HG02763 (cell line): ENCODE data around the gene ASB5.
A peak's percentile ranks its signal among the peaks of the same experiment; 100 is the strongest.
"Not testable (repeated sequence)": the region's sequence is repeated elsewhere in the genome, so short reads cannot be mapped to it uniquely, and the experiment has no call there.

Experiments used
- ATAC-seq: cut with Tn5 transposase; IDR thresholded peaks from one replicate; pipeline ENCODE4 v1.9.1; 2021; ENCODE audit warnings: mild to moderate bottlenecking, moderate library complexity; ENCODE audit not compliant: unreplicated experiment

Gene ASB5

GRCh38 chr4:176268963-176269362, at the start of gene ASB5:
TSS of gene ASB5 (minus strand) at chr4:176269222. CDS start at chr4:176269108, 114 bp downstream.
- no peak for ATAC-seq

DNA sequence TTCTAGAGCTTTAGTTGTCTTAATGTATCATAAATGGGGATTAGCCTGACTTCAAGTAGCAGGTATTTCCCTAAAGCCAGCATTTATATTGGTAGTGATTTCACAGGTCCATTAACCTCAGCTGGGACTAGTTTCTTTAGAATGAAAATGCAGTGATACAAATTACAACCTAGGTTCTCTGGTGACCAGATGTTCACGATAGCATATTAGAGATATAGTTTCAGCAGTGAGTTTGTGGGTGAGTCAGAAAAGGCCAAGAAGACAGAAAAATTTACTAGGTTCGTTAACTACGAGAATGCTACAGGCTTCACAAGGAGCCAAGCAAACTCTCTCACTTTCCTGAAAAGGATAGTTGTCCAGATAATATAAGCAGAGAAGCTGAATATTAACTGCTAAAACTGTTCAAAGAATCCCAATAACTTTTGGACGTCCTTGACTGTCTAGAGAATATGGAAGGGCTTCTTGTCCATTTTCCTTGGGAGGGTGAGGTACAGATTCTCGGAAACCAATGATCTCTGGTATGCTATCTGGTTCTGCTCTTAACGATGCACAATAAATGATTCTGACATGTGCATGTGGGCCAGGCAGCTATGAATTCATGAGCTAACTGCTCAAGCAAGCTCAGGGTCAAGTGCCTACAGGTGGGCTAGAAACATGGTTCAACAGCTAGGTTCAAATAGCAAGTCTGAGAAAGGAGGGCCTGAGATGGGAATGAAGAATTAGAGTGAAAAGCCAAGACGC, 44.7 kb upstream of the ASB5 start:
- ATAC-seq = no peak

GRCh38 chr4:176309772-176310171, 40.8 kb upstream of the ASB5 start:
- ATAC-seq = no peak

DNA sequence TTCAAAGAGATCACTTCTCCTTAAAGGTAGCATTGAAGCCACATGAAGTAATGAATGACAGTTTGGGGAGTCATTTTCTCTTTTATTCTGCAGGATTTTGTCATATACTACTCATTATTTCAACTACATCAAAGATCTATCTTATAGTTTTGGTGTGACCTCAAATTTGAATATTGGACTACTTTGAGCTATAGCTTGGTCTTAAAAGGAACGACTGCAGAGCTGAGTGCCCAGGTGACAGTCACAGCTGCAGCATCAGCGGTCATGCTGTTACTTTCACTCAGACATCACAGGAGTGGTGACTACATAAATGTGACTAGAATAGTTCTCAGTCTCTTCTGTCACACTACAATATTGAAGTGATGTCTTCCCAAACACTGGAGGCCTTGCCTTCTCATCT, 40.0 kb upstream of the ASB5 start:
- peak; percentile 99 for ATAC-seq

DNA sequence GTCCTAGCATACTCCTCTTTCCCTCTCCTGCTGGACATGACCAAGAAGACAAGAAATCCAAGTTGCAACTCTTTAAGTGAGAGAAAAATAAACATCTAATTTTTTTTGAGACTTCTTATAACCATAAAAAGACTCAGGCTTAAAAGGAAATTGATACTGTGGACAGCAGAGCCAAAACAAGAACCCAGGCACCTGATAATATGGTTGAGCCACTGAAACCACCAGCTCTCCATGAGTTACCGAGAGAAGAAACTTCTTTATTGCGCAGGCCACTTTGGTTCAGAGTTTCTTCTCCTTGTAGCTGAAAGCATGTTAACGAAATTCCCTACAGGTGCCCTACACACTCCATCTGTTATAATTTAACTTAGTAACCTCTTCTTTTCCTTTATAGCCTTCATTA, 39.4 kb upstream of the ASB5 start:
- ATAC-seq = peak; percentile 47

- ATAC-seq = no peak
These were observed 38.6 kb upstream of the ASB5 start for GRCh38 chr4:176307666-176307930.

DNA sequence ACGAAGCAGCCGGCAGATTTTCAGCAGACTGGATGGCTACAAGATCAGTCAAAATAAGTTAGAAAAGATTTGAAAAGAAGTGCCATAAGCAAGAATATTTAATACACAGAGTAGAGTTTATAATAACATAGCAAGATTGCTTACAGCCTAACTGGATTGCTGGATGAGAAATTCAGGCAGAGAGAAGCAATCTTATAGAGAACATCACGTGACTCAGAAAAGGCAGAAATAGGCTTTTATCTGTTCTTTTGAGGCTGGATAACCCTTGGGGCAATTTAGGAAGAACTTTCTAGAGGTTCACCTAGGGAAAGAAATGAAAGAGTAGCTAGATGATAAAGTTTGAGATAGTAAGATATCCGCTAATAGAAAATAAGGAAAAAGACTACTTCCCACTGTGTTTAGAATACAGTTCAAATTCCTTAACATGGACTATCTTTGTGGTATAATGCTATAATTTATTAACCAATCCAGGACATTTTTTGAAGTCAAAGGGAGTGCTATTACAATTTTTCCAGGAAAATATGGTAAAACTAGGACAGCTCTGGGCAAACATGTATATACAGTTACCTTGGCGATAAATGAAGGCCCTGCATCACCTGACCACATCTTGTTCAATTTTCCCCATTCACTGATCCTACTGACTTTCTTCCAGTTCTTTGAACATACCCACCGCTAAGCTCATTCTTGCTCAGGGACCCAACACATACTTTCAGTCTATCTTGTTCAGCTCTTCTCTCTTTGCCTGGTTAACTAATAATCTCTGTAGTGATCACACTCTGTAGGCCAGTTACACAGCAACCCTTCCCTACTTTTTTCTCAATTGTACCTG, 38.0 kb upstream of the ASB5 start:
- no peak for ATAC-seq

GRCh38 chr4:176303938-176304337, 34.9 kb upstream of the ASB5 start:
- ATAC-seq = no peak

- no peak for ATAC-seq
These were observed 33.6 kb upstream of the ASB5 start for GRCh38 chr4:176302283-176303275.

DNA sequence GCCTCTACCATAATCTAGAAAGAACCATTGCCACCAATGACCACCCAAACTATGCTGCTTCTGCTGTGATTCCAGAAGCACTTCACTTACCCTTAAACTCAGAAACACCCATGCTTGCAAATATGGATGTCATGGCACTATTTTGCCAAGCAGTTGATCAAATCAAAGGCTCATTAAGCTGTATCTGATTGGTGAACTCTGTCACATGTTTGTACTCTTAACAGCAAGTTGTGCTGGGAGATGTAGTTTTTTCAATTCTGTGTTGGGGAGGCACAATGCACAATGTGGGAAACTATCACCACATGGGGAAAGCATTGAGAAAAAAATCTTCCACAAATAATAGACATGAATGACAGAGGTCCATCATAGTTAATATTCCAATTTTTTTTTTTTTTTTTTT, 31.5 kb upstream of the ASB5 start:
- no peak for ATAC-seq

- ATAC-seq = no peak
These were observed 31.0 kb upstream of the ASB5 start for GRCh38 chr4:176300036-176300435.

GRCh38 chr4:176298664-176299063, 29.6 kb upstream of the ASB5 start:
- no peak for ATAC-seq

DNA sequence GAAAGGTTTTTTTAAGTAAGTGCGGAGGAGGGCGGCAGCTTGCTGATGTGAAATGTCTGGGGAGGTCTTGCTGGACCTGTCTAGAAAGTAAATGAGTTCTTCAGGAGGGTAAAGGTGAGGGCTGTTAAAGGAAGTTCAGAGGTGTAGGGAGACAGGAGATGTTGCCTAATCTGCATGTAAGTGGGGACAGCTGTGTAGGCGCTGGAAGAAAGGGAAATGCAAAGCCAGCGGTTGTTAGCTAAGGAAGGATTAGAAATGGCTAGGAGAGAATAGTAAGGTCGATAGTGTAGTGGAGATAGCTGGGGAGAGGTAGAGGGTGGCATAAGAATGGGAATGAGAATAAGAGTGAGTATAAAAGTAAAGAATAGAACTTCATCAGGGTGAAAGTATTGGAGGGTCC, 26.9 kb upstream of the ASB5 start:
- ATAC-seq = not testable (repeated sequence)

DNA sequence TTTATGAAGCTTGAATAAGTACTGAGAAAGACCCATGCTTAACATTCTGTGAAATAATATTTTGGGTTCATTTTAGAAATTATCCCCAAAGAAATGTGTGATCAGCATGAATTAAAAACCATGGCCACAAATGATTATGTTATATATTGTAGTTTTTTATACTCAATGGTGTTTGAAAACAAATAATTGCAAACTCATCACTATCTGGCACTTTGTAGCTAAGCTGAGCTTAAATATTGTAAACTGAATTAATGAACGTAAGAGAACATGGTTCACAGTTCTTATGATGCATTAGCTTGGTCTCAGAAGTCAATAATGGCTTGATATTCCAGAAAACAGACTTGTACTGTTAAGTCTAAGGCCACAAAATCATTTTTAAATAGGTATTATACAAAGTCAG, 24.6 kb upstream of the ASB5 start:
- ATAC-seq = no peak

- no peak for ATAC-seq
These were observed 23.9 kb upstream of the ASB5 start for GRCh38 chr4:176292920-176293319.

DNA sequence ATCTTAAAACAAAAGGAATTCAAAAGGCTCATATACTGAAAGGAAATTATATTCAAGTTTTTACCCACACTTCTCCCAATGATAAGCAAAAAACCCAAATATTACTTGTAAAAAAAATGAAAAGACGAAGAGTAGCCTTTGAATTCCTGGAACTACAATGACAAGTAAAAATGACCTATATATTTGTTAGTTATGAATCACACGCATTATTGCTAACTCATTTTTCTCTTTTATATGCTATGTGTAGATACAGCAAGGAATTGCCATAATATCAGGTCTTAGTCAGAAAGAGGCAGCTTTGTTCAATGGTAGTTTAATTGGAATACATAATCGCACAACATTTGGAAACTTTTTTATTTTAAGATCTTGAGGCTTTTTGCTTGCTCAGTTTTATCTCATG, 22.7 kb upstream of the ASB5 start:
- ATAC-seq = no peak

DNA sequence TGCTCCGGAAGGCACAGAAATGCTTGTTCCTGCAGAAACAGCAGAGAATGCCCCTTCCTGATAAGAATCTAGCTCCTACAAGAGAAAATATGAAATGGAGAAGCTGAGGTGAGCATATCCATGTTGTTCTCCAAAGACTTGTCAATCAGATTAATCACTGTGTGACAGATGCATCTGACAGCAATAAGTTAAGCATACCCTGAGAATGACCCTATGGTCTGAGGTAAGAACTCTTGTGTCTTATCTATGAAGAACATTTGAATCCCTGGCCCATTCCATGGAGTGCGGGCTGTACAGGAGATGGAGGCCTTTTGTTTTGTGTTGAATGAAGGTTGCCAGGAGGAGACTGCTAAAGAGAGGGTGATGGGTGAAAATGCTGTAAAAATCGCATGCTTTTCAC, 21.5 kb upstream of the ASB5 start:
- ATAC-seq = no peak

- ATAC-seq = no peak
These were observed 20.5 kb upstream of the ASB5 start for GRCh38 chr4:176289561-176289960.

DNA sequence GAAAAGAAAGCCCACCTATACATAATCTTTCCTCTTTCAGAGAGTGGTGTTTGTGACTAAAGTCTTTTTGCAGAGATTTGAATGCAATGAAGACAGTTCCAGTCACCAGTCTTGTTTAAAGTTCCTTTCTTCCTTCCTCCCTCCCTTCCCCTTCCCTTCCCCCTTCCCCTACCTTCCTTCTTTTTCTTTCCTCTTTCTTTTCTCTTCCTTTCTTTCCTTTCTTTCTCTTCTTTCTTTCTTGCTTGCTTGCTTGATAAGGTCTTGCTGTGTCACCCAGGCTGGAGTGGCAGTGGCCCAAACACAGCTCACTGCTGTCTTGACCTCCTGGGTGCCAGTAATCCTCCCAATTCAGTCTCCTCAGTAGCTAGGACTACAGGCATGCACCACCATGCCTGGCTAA, 19.0 kb upstream of the ASB5 start:
- ATAC-seq = no peak

DNA sequence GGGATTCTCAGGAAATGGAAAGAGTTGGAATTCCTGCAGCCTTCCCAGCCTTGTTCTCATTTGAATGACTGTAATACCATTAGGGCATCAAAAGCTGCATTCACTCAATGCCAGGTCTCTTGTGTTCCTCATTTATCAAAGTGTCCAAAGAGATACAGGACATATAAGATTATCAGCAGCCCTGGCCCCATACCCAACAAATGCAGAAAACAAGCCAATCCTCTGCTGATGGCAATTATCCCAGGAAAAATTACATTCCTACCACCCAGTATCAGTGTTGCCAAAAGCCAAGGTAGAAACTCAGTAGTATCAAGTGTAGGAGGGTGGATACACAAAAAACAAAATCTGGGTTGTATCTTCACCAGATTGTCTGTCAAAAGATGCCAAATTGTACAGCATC, 18.5 kb upstream of the ASB5 start:
- ATAC-seq = no peak

DNA sequence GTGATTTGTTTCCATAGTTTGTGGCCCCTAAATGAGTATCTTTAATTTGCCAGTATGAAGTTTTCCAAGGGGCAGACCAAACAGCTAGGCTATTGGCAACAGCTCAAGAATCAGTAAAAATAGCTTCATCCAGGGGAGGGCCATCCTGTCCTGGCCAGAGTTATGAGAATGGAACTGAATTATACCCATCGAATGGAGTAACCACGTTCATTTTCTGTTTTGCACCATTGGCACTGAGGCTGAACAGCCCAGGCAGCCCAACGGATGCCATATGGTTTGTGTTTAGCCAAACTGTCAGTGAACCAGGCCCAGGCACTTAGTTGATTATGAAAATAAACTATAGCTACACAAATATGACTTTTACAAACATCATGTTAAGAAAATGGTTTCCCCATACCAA, 17.7 kb upstream of the ASB5 start:
- no peak for ATAC-seq
